ENCODE results near the gene DACH1.
A peak's percentile ranks its signal among the peaks of the same experiment; 100 is the strongest.

The DACH1 gene

DNA sequence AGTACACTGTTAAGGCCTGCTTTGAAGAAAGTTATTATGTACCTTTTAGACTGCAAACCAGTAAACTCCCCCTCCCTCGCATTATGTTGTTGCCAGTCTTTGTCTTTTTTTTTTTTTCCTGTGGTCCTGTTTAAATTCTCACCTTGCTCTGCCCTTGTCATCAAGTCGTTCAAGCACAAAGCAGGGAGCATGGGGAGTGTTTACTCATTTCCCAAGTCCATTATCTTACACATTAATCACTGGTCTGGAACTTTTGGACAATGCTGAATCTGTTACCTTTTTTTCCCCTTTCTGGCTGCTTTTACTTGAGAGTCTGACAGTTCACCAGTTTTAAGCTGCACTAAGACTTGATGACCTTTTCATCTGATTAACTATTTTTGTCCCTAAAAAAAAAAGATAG, 108.2 kb downstream of the DACH1 start (continued):
- TF ChIP-seq, protein P1, sequence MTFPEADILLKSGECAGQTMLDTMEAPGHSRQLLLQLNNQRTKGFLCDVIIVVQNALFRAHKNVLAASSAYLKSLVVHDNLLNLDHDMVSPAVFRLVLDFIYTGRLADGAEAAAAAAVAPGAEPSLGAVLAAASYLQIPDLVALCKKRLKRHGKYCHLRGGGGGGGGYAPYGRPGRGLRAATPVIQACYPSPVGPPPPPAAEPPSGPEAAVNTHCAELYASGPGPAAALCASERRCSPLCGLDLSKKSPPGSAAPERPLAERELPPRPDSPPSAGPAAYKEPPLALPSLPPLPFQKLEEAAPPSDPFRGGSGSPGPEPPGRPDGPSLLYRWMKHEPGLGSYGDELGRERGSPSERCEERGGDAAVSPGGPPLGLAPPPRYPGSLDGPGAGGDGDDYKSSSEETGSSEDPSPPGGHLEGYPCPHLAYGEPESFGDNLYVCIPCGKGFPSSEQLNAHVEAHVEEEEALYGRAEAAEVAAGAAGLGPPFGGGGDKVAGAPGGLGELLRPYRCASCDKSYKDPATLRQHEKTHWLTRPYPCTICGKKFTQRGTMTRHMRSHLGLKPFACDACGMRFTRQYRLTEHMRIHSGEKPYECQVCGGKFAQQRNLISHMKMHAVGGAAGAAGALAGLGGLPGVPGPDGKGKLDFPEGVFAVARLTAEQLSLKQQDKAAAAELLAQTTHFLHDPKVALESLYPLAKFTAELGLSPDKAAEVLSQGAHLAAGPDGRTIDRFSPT (tag by site-specific recombination; IDR thresholded peaks at IDR 0.05), result no peak
- TF ChIP-seq, protein P2, sequence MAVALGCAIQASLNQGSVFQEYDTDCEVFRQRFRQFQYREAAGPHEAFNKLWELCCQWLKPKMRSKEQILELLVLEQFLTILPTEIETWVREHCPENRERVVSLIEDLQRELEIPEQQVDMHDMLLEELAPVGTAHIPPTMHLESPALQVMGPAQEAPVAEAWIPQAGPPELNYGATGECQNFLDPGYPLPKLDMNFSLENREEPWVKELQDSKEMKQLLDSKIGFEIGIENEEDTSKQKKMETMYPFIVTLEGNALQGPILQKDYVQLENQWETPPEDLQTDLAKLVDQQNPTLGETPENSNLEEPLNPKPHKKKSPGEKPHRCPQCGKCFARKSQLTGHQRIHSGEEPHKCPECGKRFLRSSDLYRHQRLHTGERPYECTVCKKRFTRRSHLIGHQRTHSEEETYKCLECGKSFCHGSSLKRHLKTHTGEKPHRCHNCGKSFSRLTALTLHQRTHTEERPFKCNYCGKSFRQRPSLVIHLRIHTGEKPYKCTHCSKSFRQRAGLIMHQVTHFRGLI (tag by site-specific recombination; IDR thresholded peaks at IDR 0.05), result no peak
- no peak for TF ChIP-seq ZNF48 (tag by site-specific recombination; IDR thresholded peaks at IDR 0.05)
- TF ChIP-seq, protein P3, sequence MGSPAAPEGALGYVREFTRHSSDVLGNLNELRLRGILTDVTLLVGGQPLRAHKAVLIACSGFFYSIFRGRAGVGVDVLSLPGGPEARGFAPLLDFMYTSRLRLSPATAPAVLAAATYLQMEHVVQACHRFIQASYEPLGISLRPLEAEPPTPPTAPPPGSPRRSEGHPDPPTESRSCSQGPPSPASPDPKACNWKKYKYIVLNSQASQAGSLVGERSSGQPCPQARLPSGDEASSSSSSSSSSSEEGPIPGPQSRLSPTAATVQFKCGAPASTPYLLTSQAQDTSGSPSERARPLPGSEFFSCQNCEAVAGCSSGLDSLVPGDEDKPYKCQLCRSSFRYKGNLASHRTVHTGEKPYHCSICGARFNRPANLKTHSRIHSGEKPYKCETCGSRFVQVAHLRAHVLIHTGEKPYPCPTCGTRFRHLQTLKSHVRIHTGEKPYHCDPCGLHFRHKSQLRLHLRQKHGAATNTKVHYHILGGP (tag by site-specific recombination; IDR thresholded peaks at IDR 0.05), result peak; percentile 47; the same call in 1 of the 2 replicates
- TF ChIP-seq, protein P4, sequence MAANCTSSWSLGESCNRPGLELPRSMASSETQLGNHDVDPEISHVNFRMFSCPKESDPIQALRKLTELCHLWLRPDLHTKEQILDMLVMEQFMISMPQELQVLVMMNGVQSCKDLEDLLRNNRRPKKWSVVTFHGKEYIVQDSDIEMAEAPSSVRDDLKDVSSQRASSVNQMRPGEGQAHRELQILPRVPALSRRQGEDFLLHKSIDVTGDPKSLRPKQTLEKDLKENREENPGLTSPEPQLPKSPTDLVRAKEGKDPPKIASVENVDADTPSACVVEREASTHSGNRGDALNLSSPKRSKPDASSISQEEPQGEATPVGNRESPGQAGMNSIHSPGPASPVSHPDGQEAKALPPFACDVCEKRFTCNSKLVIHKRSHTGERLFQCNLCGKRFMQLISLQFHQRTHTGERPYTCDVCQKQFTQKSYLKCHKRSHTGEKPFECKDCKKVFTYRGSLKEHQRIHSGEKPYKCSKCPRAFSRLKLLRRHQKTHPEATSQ (tag by site-specific recombination; IDR thresholded peaks at IDR 0.05), result no peak
- no peak for TF ChIP-seq PRDM1 (tag by site-specific recombination; IDR thresholded peaks at IDR 0.05)
- no peak for TF ChIP-seq ZNF514 (tag by site-specific recombination; IDR thresholded peaks at IDR 0.05)
- TF ChIP-seq ZNF596 (tag by site-specific recombination; IDR thresholded peaks at IDR 0.05), result no peak
- TF ChIP-seq ZNF530 (tag by site-specific recombination; IDR thresholded peaks at IDR 0.05; ENCODE audit: low read depth), result no peak
- TF ChIP-seq YY1 (tag by site-specific recombination; IDR thresholded peaks at IDR 0.05), result no peak
- TF ChIP-seq, protein P5, sequence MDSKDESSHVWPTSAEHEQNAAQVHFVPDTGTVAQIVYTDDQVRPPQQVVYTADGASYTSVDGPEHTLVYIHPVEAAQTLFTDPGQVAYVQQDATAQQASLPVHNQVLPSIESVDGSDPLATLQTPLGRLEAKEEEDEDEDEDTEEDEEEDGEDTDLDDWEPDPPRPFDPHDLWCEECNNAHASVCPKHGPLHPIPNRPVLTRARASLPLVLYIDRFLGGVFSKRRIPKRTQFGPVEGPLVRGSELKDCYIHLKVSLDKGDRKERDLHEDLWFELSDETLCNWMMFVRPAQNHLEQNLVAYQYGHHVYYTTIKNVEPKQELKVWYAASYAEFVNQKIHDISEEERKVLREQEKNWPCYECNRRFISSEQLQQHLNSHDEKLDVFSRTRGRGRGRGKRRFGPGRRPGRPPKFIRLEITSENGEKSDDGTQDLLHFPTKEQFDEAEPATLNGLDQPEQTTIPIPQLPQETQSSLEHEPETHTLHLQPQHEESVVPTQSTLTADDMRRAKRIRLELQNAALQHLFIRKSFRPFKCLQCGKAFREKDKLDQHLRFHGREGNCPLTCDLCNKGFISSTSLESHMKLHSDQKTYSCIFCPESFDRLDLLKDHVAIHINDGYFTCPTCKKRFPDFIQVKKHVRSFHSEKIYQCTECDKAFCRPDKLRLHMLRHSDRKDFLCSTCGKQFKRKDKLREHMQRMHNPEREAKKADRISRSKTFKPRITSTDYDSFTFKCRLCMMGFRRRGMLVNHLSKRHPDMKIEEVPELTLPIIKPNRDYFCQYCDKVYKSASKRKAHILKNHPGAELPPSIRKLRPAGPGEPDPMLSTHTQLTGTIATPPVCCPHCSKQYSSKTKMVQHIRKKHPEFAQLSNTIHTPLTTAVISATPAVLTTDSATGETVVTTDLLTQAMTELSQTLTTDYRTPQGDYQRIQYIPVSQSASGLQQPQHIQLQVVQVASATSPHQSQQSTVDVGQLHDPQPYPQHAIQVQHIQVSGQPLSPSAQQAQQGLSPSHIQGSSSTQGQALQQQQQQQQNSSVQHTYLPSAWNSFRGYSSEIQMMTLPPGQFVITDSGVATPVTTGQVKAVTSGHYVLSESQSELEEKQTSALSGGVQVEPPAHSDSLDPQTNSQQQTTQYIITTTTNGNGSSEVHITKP (tag by site-specific recombination; IDR thresholded peaks at IDR 0.05), result no peak
- no peak for TF ChIP-seq ZFP41 (tag by site-specific recombination; IDR thresholded peaks at IDR 0.05; ENCODE audit: borderline replicate concordance)
- TF ChIP-seq ZNF121 (tag by site-specific recombination; IDR thresholded peaks at IDR 0.05), result no peak
- no peak for TF ChIP-seq ZNF155 (tag by site-specific recombination; IDR thresholded peaks at IDR 0.05)
- TF ChIP-seq, protein P6, sequence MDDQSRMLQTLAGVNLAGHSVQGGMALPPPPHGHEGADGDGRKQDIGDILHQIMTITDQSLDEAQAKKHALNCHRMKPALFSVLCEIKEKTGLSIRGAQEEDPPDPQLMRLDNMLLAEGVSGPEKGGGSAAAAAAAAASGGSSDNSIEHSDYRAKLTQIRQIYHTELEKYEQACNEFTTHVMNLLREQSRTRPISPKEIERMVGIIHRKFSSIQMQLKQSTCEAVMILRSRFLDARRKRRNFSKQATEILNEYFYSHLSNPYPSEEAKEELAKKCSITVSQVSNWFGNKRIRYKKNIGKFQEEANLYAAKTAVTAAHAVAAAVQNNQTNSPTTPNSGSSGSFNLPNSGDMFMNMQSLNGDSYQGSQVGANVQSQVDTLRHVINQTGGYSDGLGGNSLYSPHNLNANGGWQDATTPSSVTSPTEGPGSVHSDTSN (CRISPR knock-in tag; IDR thresholded peaks at IDR 0.05), result no peak
